Chondrocyte (in vitro differentiated cells): ENCODE measurements around the gene WHAMM. TPM values are rescaled to one million over a fixed set of nuclear protein-coding genes. Genes with fewer than 3 reads are reported as not detected.
A peak's percentile ranks its signal among the peaks of the same experiment; 100 is the strongest.

Experiments
- DNase-seq: peaks from one replicate; pipeline ENCODE4 v3.0.0; 2021; ENCODE audit warnings: mixed read lengths, low spot score
- H3K27ac Mint-ChIP-seq: one replicate; pipeline ENCODE4 v1.8.0; 2021; ENCODE audit warnings: mild to moderate bottlenecking, moderate library complexity, mixed read lengths; ENCODE audit not compliant: unreplicated experiment
- H3K27me3 Mint-ChIP-seq: 2 replicates; pipeline ENCODE4 v1.8.0; 2021; ENCODE audit warnings: low read depth, mixed read lengths
- H3K36me3 Mint-ChIP-seq: 2 replicates; pipeline ENCODE4 v1.8.0; 2021; ENCODE audit warnings: low read depth, mixed read lengths
- H3K4me1 Mint-ChIP-seq: 2 replicates; pipeline ENCODE4 v1.8.0; 2021; ENCODE audit warnings: low read depth, mild to moderate bottlenecking, mixed read lengths
- H3K4me3 Mint-ChIP-seq: one replicate; pipeline ENCODE4 v1.8.0; 2021; ENCODE audit warnings: mild to moderate bottlenecking, moderate library complexity, mixed read lengths; ENCODE audit not compliant: unreplicated experiment
- H3K9me3 Mint-ChIP-seq: 2 replicates; pipeline ENCODE4 v1.8.0; 2021; ENCODE audit warnings: low read depth, mixed read lengths
- CTCF ChIP-seq: fragments of 200-600 bp; sonication (generic); IDR thresholded peaks from 2 replicates; pipeline ENCODE4 v1.5.0; 2021; ENCODE audit warnings: antibody characterized with exemption, mild to moderate bottlenecking, moderate library complexity
- total RNA-seq: library from RNA; stranded (reverse); gene quantifications from 3 replicates; pipeline ENCODE4 v1.2.1, GENCODE V29; 2021

WHAMM gene
- total RNA-seq, 1 donor from 2014 or later, result 10.0 TPM

GRCh38 chr15:82803793-82804574 lies 5.4 kb upstream of the WHAMM start:
- H3K27me3 Mint-ChIP-seq, result peaks cover 9% of the 10 kb centered on the region
- H3K9me3 Mint-ChIP-seq, result no peaks in the 10 kb centered on the region
- H3K4me3 Mint-ChIP-seq, result no peak overlapping the region
- H3K4me1 Mint-ChIP-seq, result peaks cover 13% of the 10 kb centered on the region
- no peak for TF ChIP-seq CTCF
- no peak for DNase-seq
- peaks cover 2% of the 10 kb centered on the region for H3K36me3 Mint-ChIP-seq
- peak overlapping the region; percentile 64 for H3K27ac Mint-ChIP-seq

GRCh38 chr15:82804575-82804949 lies 4.9 kb upstream of the WHAMM start:
- TF ChIP-seq CTCF, result no peak
- H3K27me3 Mint-ChIP-seq, result peaks cover 6% of the 10 kb centered on the region

GRCh38 chr15:82805994-82806406 lies 3.4 kb upstream of the WHAMM start, which contains the start of gene FSD2:
TSS of gene FSD2 (minus strand) at chr15:82806069. CDS start at chr15:82787390, 18,679 bp downstream.
- Mint-ChIP-seq H3K9me3 (no peaks in the 10 kb centered on the region), H3K27me3 (no peaks in the 10 kb centered on the region), H3K36me3 (peaks cover 2% of the 10 kb centered on the region), H3K4me3 (peak within 1 kb of the TSS; percentile 28), H3K4me1 (peaks cover 23% of the 10 kb centered on the region), H3K27ac (peak within 1 kb of the TSS; percentile 89)
- no peak for TF ChIP-seq CTCF
- DNase-seq, result no peak

More at GRCh38 chr15:82804575-82804949, 4.9 kb upstream of the WHAMM start:
- H3K9me3 Mint-ChIP-seq, result no peaks in the 10 kb centered on the region
- no peak for DNase-seq
- peaks cover 17% of the 10 kb centered on the region for H3K4me1 Mint-ChIP-seq
- no peak overlapping the region for H3K27ac Mint-ChIP-seq
- H3K4me3 Mint-ChIP-seq, result no peak overlapping the region
- H3K36me3 Mint-ChIP-seq, result peaks cover 2% of the 10 kb centered on the region

- H3K4me1 Mint-ChIP-seq, result peaks cover 44% of the 10 kb centered on the region
- no peak overlapping the region for H3K27ac Mint-ChIP-seq
- no peak for TF ChIP-seq CTCF
- H3K27me3 Mint-ChIP-seq, result no peaks in the 10 kb centered on the region
- H3K4me3 Mint-ChIP-seq, result no peak overlapping the region
- DNase-seq, result no peak
- H3K36me3 Mint-ChIP-seq, result peaks cover 4% of the 10 kb centered on the region
- no peaks in the 10 kb centered on the region for H3K9me3 Mint-ChIP-seq
Measured at GRCh38 chr15:82807920-82808633, 1.4 kb upstream of the WHAMM start.

- H3K4me1 Mint-ChIP-seq, result peaks cover 44% of the 10 kb centered on the region
- no peak for DNase-seq
- no peak overlapping the region for H3K27ac Mint-ChIP-seq
- H3K27me3 Mint-ChIP-seq, result no peaks in the 10 kb centered on the region
- no peak for TF ChIP-seq CTCF
- no peaks in the 10 kb centered on the region for H3K9me3 Mint-ChIP-seq
- peak overlapping the region; percentile 73 for H3K4me3 Mint-ChIP-seq
- H3K36me3 Mint-ChIP-seq, result peaks cover 2% of the 10 kb centered on the region
Measured at GRCh38 chr15:82808634-82809041, 790 bp upstream of the WHAMM start.
